OCI-LY1 (cell line): ENCODE measurements around the gene RPGRIP1L.

ENCODE experiments used
- H2AFZ ChIP-seq: fragments of 200-600 bp; sonication (generic), shearing (Covaris generic); 2 replicates; pipeline ENCODE4 v1.6.0; 2014; ENCODE audit warnings: antibody characterized with exemption, mild to moderate bottlenecking, low read length
- H3F3A ChIP-seq: fragments of 200-600 bp; sonication (generic), shearing (Covaris generic); 2 replicates; pipeline ENCODE4 v1.6.0; 2014; ENCODE audit warnings: mild to moderate bottlenecking, antibody characterized with exemption, low read length, moderate library complexity; ENCODE audit not compliant: insufficient read depth
- H3K27ac ChIP-seq: fragments of 200-600 bp; sonication (generic); 2 replicates; pipeline ENCODE4 v1.5.1; 2014; ENCODE audit warnings: low read length, mixed run types, mild to moderate bottlenecking, low read depth; ENCODE audit not compliant: poor library complexity, severe bottlenecking
- H3K27me3 ChIP-seq: fragments of 200-600 bp; sonication (generic); 2 replicates; pipeline ENCODE4 v1.6.0; 2014; ENCODE audit warnings: antibody characterized with exemption, mild to moderate bottlenecking, low read length, moderate library complexity; ENCODE audit not compliant: insufficient read depth
- H3K36me3 ChIP-seq: fragments of 200-600 bp; sonication (generic); 2 replicates; pipeline ENCODE4 v1.6.1; 2014; ENCODE audit warnings: mild to moderate bottlenecking, antibody characterized with exemption, low read length, moderate library complexity, mixed read lengths; ENCODE audit not compliant: insufficient read depth
- H3K4me1 ChIP-seq: fragments of 200-600 bp; sonication (generic); 2 replicates; pipeline ENCODE4 v1.5.1; 2014; ENCODE audit warnings: mild to moderate bottlenecking, low read length, moderate library complexity; ENCODE audit not compliant: insufficient read depth, severe bottlenecking
- H3K4me2 ChIP-seq: fragments of 200-600 bp; sonication (generic), shearing (Covaris generic); 2 replicates; pipeline ENCODE4 v1.6.1; 2014; ENCODE audit warnings: low read length
- H3K4me3 ChIP-seq: fragments of 200-600 bp; sonication (generic); 2 replicates; pipeline ENCODE4 v1.5.1; 2014; ENCODE audit warnings: low read length, low read depth, mild to moderate bottlenecking, mixed read lengths; ENCODE audit not compliant: poor library complexity, severe bottlenecking
- H3K79me2 ChIP-seq: fragments of 200-600 bp; shearing (Covaris generic); 2 replicates; pipeline ENCODE4 v1.6.1; 2016; ENCODE audit warnings: mixed run types, low read length, mixed read lengths; ENCODE audit not compliant: insufficient read depth
- H3K9ac ChIP-seq: fragments of 200-600 bp; sonication (generic), shearing (Covaris generic); 2 replicates; pipeline ENCODE4 v1.6.1; 2014; ENCODE audit warnings: mild to moderate bottlenecking, low read length, mixed read lengths
- H3K9me2 ChIP-seq: fragments of 200-600 bp; sonication (generic), shearing (Covaris generic); 2 replicates; pipeline ENCODE4 v1.6.1; 2014; ENCODE audit warnings: low read depth, mild to moderate bottlenecking, low read length, mixed read lengths
- H3K9me3 ChIP-seq: fragments of 200-600 bp; shearing (Covaris generic); 2 replicates; pipeline ENCODE4 v1.6.1; 2014; ENCODE audit warnings: low read length, mixed read lengths
- H4K20me1 ChIP-seq: fragments of 200-600 bp; sonication (generic), shearing (Covaris generic); 2 replicates; pipeline ENCODE4 v1.6.0; 2016; ENCODE audit warnings: mild to moderate bottlenecking, low read length; ENCODE audit not compliant: insufficient read depth
- EZH2 ChIP-seq: fragments of 200-600 bp; sonication (generic), shearing (Covaris generic); IDR thresholded peaks from 2 replicates; pipeline ENCODE4 v1.8.0; 2017; ENCODE audit warnings: borderline replicate concordance, mixed run types, mild to moderate bottlenecking, antibody characterized with exemption, low read length, moderate library complexity, mixed read lengths
- TF ChIP-seq, protein P1 (sequence below): fragments of 200-600 bp; sonication (generic), shearing (Covaris generic); IDR thresholded peaks from 2 replicates; pipeline ENCODE4 v1.5.1; 2017; ENCODE audit warnings: mild to moderate bottlenecking, antibody characterized with exemption, low read length, moderate library complexity, mixed read lengths

The RPGRIP1L gene

DNA sequence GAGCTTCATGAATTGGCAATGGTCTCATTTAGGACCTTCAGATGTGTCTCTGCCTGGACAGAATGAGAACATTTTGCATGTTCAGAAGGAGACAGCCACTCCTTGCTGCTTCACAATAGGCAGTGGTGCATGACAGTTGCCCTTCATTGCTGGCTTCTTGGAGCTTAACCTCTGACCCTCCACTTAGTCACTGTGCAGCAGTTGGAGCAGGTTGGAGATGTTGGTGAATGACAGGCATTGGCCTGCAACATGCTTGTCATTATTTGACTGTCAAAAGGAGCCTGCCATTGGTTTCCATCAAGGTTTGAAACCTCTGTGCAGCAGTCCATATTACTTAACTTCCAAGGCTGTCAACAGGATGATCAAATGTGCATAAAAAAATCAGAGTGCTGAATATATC is 23.0 kb upstream of the RPGRIP1L start:
- Histone ChIP-seq H2AFZ (no peak overlapping the region), H3K4me2 (no peak overlapping the region; the same call in 1 of the 2 replicates), H3K9ac (no peak overlapping the region), H3K36me3 (no peaks in the 10 kb centered on the region), H3K4me1 (peaks cover 15% of the 10 kb centered on the region), H4K20me1 (no peaks in the 10 kb centered on the region), H3K27me3 (no peaks in the 10 kb centered on the region), H3K9me2 (no peaks in the 10 kb centered on the region), H3K27ac (peak overlapping the region; percentile 13), H3K4me3 (no peak overlapping the region), H3K79me2 (peaks cover 1% of the 10 kb centered on the region; the same call in 1 of the 2 replicates), H3K9me3 (no peaks in the 10 kb centered on the region), H3F3A (no peaks in the 10 kb centered on the region)
- TF ChIP-seq, protein P1, sequence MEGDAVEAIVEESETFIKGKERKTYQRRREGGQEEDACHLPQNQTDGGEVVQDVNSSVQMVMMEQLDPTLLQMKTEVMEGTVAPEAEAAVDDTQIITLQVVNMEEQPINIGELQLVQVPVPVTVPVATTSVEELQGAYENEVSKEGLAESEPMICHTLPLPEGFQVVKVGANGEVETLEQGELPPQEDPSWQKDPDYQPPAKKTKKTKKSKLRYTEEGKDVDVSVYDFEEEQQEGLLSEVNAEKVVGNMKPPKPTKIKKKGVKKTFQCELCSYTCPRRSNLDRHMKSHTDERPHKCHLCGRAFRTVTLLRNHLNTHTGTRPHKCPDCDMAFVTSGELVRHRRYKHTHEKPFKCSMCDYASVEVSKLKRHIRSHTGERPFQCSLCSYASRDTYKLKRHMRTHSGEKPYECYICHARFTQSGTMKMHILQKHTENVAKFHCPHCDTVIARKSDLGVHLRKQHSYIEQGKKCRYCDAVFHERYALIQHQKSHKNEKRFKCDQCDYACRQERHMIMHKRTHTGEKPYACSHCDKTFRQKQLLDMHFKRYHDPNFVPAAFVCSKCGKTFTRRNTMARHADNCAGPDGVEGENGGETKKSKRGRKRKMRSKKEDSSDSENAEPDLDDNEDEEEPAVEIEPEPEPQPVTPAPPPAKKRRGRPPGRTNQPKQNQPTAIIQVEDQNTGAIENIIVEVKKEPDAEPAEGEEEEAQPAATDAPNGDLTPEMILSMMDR: no peak
- TF ChIP-seq EZH2: no peak

DNA sequence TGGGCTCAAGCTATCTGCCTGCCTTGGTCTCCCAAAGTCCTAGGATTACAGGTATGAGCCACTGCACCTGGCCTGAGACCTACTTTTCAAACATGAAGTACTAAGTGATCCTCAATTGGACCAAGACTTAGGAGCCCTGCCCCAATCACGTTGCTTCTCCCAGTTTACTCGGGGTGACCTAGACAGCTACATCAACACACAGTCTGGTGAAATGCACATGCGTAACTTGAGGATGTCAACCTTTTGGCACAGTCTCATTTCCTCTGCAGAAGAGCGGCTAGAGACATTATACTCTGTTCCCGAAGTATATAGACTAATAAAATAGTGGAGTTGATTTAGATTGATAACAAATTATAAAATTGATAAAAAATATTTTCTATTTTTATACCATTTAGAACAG is 17.4 kb upstream of the RPGRIP1L start:
- H3K4me3 ChIP-seq: no peak overlapping the region
- H3K79me2 ChIP-seq: peaks cover 34% of the 10 kb centered on the region
- H3K36me3 ChIP-seq: no peaks in the 10 kb centered on the region
- no peaks in the 10 kb centered on the region for H3K9me2 ChIP-seq
- no peak overlapping the region for H3K27ac ChIP-seq
- no peaks in the 10 kb centered on the region for H3F3A ChIP-seq
- peaks cover 3% of the 10 kb centered on the region for H3K4me1 ChIP-seq
- H4K20me1 ChIP-seq: no peaks in the 10 kb centered on the region
- H3K4me2 ChIP-seq: no peak overlapping the region
- no peaks in the 10 kb centered on the region for H3K27me3 ChIP-seq
- no peak overlapping the region for H3K9ac ChIP-seq
- TF ChIP-seq EZH2: no peak
- TF ChIP-seq, protein P1: no peak
- no peaks in the 10 kb centered on the region for H3K9me3 ChIP-seq
- H2AFZ ChIP-seq: no peak overlapping the region

DNA sequence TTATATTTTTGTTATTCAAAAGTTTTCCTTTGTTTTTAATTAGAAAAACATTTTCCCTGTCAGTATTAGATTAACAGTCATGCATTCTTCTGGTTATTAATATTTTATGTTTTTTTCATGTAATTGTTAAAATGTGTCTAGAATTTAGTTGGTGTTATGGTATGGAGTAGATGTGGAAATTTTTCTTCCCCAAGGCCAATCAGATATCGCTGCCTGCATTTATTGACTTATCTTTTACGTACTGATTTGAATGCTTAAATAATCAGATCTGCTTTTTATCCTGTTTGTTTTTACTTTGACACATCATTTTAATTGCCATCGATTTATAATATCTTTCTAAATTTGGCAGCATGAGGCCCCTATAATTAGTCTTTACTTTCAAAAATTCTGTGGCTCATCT is 13.9 kb upstream of the RPGRIP1L start:
- Histone ChIP-seq H3F3A (no peaks in the 10 kb centered on the region), H3K9ac (no peak overlapping the region), H3K79me2 (peaks cover 48% of the 10 kb centered on the region), H3K27me3 (no peaks in the 10 kb centered on the region), H3K4me1 (no peaks in the 10 kb centered on the region), H3K9me2 (no peaks in the 10 kb centered on the region), H2AFZ (no peak overlapping the region), H3K36me3 (no peaks in the 10 kb centered on the region; the same call in 1 of the 2 replicates), H3K4me3 (no peak overlapping the region), H3K27ac (no peak overlapping the region), H3K9me3 (no peaks in the 10 kb centered on the region), H3K4me2 (no peak overlapping the region), H4K20me1 (no peaks in the 10 kb centered on the region)
- no peak for TF ChIP-seq EZH2
- TF ChIP-seq, protein P1: no peak
